NCI-H82 (cell line): ENCODE measurements around the gene ACTR2.
A peak's percentile ranks its signal among the peaks of the same experiment; 100 is the strongest.
"Not testable (repeated sequence)": the region's sequence is repeated elsewhere in the genome, so short reads cannot be mapped to it uniquely, and the experiment has no call there.

Experiments used
- DNase-seq: peaks from one replicate; lab custom pipeline; 2025; lab: John Stamatoyannopoulos, UW

Gene ACTR2

GRCh38 chr2:65227456-65228262 lies at the start of gene ACTR2:
TSS of gene ACTR2 (plus strand) at chr2:65227831. CDS start at chr2:65227910, 79 bp downstream.
- DNase-seq = peak; percentile 98

DNA sequence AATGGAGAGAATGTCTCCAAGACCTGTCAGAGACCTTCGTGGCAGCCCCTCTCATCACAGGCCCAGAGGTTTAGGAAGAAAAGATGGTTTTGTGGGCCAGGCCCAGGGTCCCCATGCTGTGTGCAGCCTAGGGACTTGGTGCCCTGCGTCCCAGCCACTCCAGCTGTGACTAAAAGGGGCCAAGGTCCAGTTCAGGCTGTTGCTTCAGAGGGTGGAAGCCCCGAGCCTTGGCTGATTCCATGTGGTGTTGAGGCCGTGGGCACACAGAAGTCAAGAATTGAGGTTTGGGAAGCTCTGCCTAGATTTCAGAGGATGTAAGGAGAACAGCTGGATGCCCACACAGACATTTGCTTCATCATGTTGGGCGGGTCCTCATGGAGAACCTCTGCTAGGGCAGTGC lies 45.1 kb upstream of the ACTR2 start:
- DNase-seq = no peak

DNA sequence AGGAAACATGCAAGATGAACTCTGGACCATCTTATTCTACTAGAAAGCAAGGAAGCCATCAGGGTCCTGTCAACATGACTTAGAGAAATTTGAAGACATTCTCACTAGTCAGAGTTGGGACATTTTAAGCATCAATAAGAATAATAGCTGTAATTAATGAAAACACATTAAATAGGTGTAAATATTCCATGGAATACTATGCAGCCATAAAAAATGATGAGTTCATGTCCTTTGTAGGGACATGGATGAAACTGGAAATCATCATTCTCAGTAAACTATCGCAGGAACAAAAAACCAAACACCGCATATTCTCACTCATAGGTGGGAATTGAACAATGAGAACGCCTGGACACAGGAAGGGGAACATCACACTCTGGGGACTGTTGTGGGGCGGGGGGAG lies 44.2 kb upstream of the ACTR2 start:
- not testable (repeated sequence) for DNase-seq

DNA sequence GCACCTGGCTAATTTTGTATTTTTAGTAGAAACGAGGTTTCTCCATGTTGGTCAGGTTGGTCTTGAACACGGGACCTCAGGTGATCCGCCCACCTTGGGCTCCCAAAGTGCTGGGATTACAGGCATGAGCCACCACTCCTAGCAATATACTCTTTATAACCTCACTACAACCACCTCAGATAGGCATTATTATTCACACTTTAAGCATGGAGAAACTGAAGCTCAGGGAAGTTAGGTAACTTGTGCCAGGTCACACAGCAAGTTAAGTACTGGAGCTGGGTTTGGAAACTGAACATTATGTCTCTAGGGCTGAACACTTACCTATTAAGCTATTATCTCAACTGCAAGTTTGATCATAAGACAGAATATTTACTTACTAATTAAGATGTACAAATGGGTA lies 42.6 kb upstream of the ACTR2 start:
- DNase-seq = no peak

GRCh38 chr2:65186093-65186868 lies 41.4 kb upstream of the ACTR2 start:
- no peak for DNase-seq

DNA sequence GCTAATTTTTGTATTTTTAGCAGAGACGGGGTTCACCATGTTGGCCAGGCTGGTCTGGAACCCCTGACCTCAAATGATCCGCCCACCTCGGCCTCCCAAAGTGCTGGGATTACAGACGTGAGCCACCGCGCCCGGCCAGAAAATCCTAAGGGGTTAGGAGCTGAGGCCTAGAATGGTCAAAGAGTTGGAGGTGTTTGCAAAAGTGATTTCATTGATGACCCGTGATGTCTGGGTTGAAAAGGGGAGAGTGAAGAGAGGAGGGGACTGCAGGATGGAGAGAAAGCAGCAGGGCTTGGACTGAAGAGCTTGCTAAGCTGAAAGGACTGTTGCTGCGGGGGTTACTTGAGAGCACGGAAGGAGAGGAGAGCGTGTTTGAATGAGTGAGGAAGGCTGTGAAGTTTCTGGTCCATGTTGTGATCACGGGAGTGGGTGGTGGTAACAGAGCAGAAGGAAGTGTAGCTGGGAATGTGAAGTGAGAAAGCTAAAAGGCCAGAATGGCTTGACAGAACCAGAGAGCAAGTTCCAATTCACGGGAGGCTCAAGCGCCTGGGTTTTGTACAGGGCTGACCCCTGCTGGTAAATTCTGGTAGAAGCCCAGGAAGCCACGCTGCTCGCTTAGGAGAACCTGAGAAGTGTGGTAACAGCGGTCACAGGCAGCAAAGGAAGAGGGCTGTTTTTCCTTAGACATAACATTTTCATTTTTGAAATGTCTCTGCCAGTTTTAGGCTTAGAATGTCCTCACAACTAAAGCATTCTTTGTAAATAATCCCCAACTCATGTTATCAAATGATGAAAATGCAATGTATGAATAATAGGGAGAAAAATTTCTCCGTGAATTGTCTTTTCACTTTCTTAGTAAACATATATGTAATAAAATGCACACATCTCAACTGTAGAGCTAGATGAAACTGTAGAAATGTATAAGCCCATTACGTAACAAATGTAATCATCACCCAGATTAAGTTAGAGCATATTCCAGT lies 40.5 kb upstream of the ACTR2 start:
- peak; percentile 85 for DNase-seq

GRCh38 chr2:65193446-65193845 lies 34.2 kb upstream of the ACTR2 start:
- no peak for DNase-seq

- peak; percentile 6 for DNase-seq
Observed at GRCh38 chr2:65198737-65199136, 28.9 kb upstream of the ACTR2 start.

DNA sequence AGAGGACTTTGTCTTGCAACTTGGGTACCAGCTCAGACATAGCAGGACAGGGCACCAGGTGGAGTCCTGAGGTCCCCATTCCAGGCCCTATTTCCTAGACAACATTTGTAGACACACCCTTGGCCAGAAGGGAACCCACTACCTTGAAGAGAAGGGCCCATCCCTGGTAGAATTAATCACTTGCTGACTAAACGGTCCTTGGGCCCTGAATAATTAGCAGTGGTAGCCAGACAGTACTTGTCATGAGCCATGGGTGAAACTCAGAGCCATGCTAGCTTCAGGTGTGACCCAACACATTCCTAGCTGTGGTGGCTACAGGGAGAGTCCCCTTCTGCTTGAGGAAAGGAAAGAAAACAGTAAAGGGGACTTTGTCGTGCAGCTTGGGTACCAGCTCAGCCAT lies 28.5 kb upstream of the ACTR2 start:
- DNase-seq = no peak

DNA sequence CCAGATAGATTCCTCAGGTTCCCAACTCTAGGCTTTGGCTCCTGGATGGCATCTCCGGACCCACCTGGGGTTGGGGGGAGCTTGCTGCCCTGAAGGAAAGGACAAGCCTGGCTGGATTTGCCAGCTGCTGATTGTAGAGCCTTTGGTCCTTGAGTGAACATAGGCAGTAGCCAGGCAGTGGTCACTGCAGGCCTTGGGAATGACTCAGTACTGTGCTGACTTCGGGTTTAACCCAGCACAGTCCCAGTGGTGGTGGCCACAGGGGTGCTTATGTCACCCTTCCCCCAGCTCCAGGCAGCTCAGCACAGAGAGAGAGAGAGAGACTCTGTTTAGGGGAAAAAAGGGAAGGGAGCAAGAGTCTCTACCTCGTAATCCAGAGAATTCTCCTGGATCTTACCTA lies 27.7 kb upstream of the ACTR2 start:
- no peak for DNase-seq

- DNase-seq = no peak
Observed at GRCh38 chr2:65204461-65205210, 23.0 kb upstream of the ACTR2 start.

GRCh38 chr2:65212115-65212514 lies 15.5 kb upstream of the ACTR2 start:
- no peak for DNase-seq

- DNase-seq = no peak
Observed at GRCh38 chr2:65212619-65213018, 15.0 kb upstream of the ACTR2 start.

DNA sequence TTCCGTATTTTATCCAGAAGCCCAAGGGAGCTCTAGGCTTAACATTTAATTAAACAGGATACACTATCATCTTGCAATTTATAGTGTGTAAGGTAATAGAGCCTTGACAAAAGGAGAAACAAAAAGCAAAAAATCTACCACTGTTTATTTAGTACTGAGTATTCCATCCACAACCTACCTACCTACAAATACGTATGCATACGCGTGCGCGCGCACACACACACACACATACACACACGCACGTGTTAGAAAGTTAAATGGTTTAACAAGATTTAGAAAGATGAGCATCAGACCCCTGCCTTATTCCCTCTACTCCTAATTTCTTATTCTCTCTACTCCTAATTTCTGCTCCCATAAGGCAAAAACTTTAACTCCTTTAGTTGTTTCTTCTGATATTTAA lies 14.6 kb upstream of the ACTR2 start:
- peak; percentile 18 for DNase-seq

GRCh38 chr2:65214361-65214760 lies 13.3 kb upstream of the ACTR2 start:
- DNase-seq = no peak

- DNase-seq = no peak
Observed at GRCh38 chr2:65214843-65215242, 12.8 kb upstream of the ACTR2 start.

DNA sequence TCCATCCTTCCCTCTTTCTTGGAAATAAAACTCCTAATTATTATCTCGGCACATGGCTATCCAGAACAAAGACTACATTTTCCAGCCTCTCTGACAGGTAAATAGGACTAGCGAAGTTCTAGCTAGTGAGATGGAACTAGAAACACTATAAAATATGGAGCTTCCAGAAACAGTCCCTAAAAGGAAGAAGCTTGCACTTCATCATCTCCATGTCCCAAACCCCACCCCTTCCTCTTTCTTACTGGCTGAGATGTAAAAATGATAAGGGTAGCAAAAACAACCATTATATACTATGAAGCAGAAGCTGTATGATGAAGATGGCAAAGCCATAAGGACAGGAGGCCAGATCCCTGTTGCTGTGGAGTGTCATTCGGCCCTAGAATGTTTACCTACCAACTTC lies 11.7 kb upstream of the ACTR2 start:
- no peak for DNase-seq

- no peak for DNase-seq
Observed at GRCh38 chr2:65220432-65221131, 7.0 kb upstream of the ACTR2 start.

- not testable (repeated sequence) for DNase-seq
Observed at GRCh38 chr2:65221275-65221674, 6.4 kb upstream of the ACTR2 start.

GRCh38 chr2:65227020-65227455 lies 593 bp upstream of the ACTR2 start:
- peak; percentile 52 for DNase-seq
